GM12878 (cell line): Measurements from ENCODE around the gene KDM6B.

Experiments used
- CHD1 ChIP-seq: IDR thresholded peaks from 2 replicates; pipeline ENCODE4 v1.6.1; 2012; ENCODE audit warnings: low read depth, low read length, improper control_type of control experiment
- EP300 ChIP-seq, 2 experiments: fragments of 150-350 bp in 1 of 2; IDR thresholded peaks; 2 replicates each; pipeline ENCODE4 v1.6.1; 2011 to 2012; ENCODE audit warnings: low read depth in 2 of 2, low read length in 2 of 2, borderline replicate concordance in 1 of 2, improper control_type of control experiment in 1 of 2, inconsistent platforms in 1 of 2; ENCODE audit not compliant: control insufficient read depth in 1 of 2
- RFX5 ChIP-seq: IDR thresholded peaks from 2 replicates; pipeline ENCODE4 v1.6.1; 2011; ENCODE audit warnings: low read depth, low read length, improper control_type of control experiment
- ZZZ3 ChIP-seq: IDR thresholded peaks from 2 replicates; pipeline ENCODE4 v1.6.1; 2011; ENCODE audit warnings: low read depth; ENCODE audit not compliant: control insufficient read depth, insufficient read length
- TF ChIP-seq, protein P1 (sequence below): fragments of 450-650 bp; formaldehyde crosslinking; IDR thresholded peaks from 2 replicates; pipeline ENCODE4 v1.5.0; 2022; ENCODE audit warnings: mild to moderate bottlenecking, missing genetic modification characterization
- TF ChIP-seq, protein P2 (sequence below), 3 experiments: IDR thresholded peaks in 2 of 3; conservative IDR thresholded peaks in 1 of 3; 2 replicates each; pipeline ENCODE4 v1.5.1; 2011; ENCODE audit warnings: low read depth in 3 of 3, low read length in 3 of 3, mild to moderate bottlenecking in 3 of 3, control low read depth in 2 of 3, moderate library complexity in 2 of 3, inconsistent platforms in 1 of 3, mixed read lengths in 1 of 3; ENCODE audit not compliant: control insufficient read depth in 2 of 3, insufficient read depth in 1 of 3; ENCODE audit errors: extremely low read depth in 1 of 3
- TF ChIP-seq, protein P3 (sequence below): IDR thresholded peaks from 2 replicates; pipeline ENCODE4 v1.6.1; 2012; ENCODE audit warnings: low read depth, low read length, improper control_type of control experiment

DNA sequence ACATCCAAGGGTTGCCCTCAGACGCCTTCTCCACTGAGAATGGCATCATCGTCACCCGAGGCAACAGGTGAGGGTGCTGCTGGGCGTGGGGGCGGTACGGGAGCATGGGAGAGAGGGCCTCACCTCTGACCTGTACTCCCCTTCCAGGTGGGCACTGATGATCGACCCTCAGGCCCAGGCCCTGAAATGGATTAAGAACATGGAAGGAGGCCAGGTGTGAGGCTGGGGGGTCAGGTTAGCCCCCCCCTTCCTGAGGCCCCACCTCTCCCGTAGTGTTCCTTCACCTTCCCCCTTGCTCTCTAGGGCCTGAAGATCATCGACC is 16.4 kb upstream of the KDM6B start:
- TF ChIP-seq, protein P1, sequence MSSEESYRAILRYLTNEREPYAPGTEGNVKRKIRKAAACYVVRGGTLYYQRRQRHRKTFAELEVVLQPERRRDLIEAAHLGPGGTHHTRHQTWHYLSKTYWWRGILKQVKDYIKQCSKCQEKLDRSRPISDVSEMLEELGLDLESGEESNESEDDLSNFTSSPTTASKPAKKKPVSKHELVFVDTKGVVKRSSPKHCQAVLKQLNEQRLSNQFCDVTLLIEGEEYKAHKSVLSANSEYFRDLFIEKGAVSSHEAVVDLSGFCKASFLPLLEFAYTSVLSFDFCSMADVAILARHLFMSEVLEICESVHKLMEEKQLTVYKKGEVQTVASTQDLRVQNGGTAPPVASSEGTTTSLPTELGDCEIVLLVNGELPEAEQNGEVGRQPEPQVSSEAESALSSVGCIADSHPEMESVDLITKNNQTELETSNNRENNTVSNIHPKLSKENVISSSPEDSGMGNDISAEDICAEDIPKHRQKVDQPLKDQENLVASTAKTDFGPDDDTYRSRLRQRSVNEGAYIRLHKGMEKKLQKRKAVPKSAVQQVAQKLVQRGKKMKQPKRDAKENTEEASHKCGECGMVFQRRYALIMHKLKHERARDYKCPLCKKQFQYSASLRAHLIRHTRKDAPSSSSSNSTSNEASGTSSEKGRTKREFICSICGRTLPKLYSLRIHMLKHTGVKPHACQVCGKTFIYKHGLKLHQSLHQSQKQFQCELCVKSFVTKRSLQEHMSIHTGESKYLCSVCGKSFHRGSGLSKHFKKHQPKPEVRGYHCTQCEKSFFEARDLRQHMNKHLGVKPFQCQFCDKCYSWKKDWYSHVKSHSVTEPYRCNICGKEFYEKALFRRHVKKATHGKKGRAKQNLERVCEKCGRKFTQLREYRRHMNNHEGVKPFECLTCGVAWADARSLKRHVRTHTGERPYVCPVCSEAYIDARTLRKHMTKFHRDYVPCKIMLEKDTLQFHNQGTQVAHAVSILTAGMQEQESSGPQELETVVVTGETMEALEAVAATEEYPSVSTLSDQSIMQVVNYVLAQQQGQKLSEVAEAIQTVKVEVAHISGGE (CRISPR knock-in tag): no peak
- no peak for TF ChIP-seq CHD1
- no peak for TF ChIP-seq RFX5
- TF ChIP-seq EP300 (IDR thresholded peaks at IDR 0.05; ENCODE audit: borderline replicate concordance in 1 of 2, control insufficient read depth in 1 of 2, low read depth in 2 of 2, low read length in 2 of 2): no peak
- TF ChIP-seq ZZZ3: no peak
- TF ChIP-seq, protein P2, sequence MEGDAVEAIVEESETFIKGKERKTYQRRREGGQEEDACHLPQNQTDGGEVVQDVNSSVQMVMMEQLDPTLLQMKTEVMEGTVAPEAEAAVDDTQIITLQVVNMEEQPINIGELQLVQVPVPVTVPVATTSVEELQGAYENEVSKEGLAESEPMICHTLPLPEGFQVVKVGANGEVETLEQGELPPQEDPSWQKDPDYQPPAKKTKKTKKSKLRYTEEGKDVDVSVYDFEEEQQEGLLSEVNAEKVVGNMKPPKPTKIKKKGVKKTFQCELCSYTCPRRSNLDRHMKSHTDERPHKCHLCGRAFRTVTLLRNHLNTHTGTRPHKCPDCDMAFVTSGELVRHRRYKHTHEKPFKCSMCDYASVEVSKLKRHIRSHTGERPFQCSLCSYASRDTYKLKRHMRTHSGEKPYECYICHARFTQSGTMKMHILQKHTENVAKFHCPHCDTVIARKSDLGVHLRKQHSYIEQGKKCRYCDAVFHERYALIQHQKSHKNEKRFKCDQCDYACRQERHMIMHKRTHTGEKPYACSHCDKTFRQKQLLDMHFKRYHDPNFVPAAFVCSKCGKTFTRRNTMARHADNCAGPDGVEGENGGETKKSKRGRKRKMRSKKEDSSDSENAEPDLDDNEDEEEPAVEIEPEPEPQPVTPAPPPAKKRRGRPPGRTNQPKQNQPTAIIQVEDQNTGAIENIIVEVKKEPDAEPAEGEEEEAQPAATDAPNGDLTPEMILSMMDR (IDR thresholded peaks at IDR 0.05 in 2 of 3, conservative IDR thresholded peaks at IDR 0.05 in 1 of 3; ENCODE audit: control insufficient read depth in 2 of 3, extremely low read depth in 1 of 3, insufficient read depth in 1 of 3, low read depth in 3 of 3, low read length in 3 of 3): no peak
- TF ChIP-seq, protein P3, sequence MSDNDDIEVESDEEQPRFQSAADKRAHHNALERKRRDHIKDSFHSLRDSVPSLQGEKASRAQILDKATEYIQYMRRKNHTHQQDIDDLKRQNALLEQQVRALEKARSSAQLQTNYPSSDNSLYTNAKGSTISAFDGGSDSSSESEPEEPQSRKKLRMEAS: no peak
